ENCODE measurements around the gene CDC27. TPM values are rescaled to one million over a fixed set of nuclear protein-coding genes. Genes with fewer than 3 reads are reported as not detected.
"Not testable (repeated sequence)": the region's sequence is repeated elsewhere in the genome, so short reads cannot be mapped to it uniquely, and the experiment has no call there.

Gene CDC27
- total RNA-seq, 1 donor from 2014 or later: 73.7 TPM

GRCh38 chr17:47164263-47164662, 24.8 kb downstream of the CDC27 start:
- TF ChIP-seq CTCF (IDR thresholded peaks at IDR 0.05; ENCODE audit: insufficient read depth, low read length, severe bottlenecking): no peak
- DNase-seq (ENCODE audit: low read depth) (no peak), FAIRE-seq (no peak)
- Histone ChIP-seq H3K27me3 (ENCODE audit: control insufficient read depth, insufficient read depth, low read length) (no peaks in the 10 kb centered on the region), H3K36me3 (ENCODE audit: control insufficient read depth, insufficient read depth, low read length) (peaks cover 3% of the 10 kb centered on the region), H3K4me3 (ENCODE audit: low read depth, low read length) (no peak overlapping the region)

- FAIRE-seq (no peak), DNase-seq (ENCODE audit: low read depth) (no peak)
- H3K27me3 ChIP-seq (ENCODE audit: control insufficient read depth, insufficient read depth, low read length): no peaks in the 10 kb centered on the region
- H3K36me3 ChIP-seq (ENCODE audit: control insufficient read depth, insufficient read depth, low read length): no peaks in the 10 kb centered on the region
- no peak overlapping the region for H3K4me3 ChIP-seq (ENCODE audit: low read depth, low read length)
- no peak for TF ChIP-seq CTCF (IDR thresholded peaks at IDR 0.05; ENCODE audit: insufficient read depth, low read length, severe bottlenecking)
These were observed 27.0 kb downstream of the CDC27 start for GRCh38 chr17:47162013-47162622.

GRCh38 chr17:47159315-47159714, 29.8 kb downstream of the CDC27 start:
- Histone ChIP-seq H3K36me3 (ENCODE audit: control insufficient read depth, insufficient read depth, low read length) (no peaks in the 10 kb centered on the region), H3K4me3 (ENCODE audit: low read depth, low read length) (no peak overlapping the region), H3K27me3 (ENCODE audit: control insufficient read depth, insufficient read depth, low read length) (no peaks in the 10 kb centered on the region)
- no peak for DNase-seq (ENCODE audit: low read depth)
- no peak for FAIRE-seq
- TF ChIP-seq CTCF (IDR thresholded peaks at IDR 0.05; ENCODE audit: insufficient read depth, low read length, severe bottlenecking): no peak

GRCh38 chr17:47145351-47145750, 43.7 kb downstream of the CDC27 start:
- H3K36me3 ChIP-seq (ENCODE audit: control insufficient read depth, insufficient read depth, low read length): peaks cover 4% of the 10 kb centered on the region
- no peak overlapping the region for H3K4me3 ChIP-seq (ENCODE audit: low read depth, low read length)
- DNase-seq (ENCODE audit: low read depth) (no peak), FAIRE-seq (no peak)
- H3K27me3 ChIP-seq (ENCODE audit: control insufficient read depth, insufficient read depth, low read length): no peaks in the 10 kb centered on the region
- no peak for TF ChIP-seq CTCF (IDR thresholded peaks at IDR 0.05; ENCODE audit: insufficient read depth, low read length, severe bottlenecking)

GRCh38 chr17:47135235-47135634, 53.9 kb downstream of the CDC27 start:
- H3K36me3 ChIP-seq (ENCODE audit: control insufficient read depth, insufficient read depth, low read length): peaks cover 3% of the 10 kb centered on the region
- FAIRE-seq (no peak), DNase-seq (ENCODE audit: low read depth) (no peak)
- no peak for TF ChIP-seq CTCF (IDR thresholded peaks at IDR 0.05; ENCODE audit: insufficient read depth, low read length, severe bottlenecking)
- H3K27me3 ChIP-seq (ENCODE audit: control insufficient read depth, insufficient read depth, low read length): no peaks in the 10 kb centered on the region
- H3K4me3 ChIP-seq (ENCODE audit: low read depth, low read length): no peak overlapping the region

GRCh38 chr17:47134354-47134753, 54.7 kb downstream of the CDC27 start:
- not testable (repeated sequence) for H3K4me3 ChIP-seq (ENCODE audit: low read depth, low read length); FAIRE-seq; H3K27me3 ChIP-seq (ENCODE audit: control insufficient read depth, insufficient read depth, low read length); DNase-seq (ENCODE audit: low read depth); H3K36me3 ChIP-seq (ENCODE audit: control insufficient read depth, insufficient read depth, low read length)

Data from bronchial epithelial cell (primary cell).